ENCODE data around the gene SCFD2.

DNA sequence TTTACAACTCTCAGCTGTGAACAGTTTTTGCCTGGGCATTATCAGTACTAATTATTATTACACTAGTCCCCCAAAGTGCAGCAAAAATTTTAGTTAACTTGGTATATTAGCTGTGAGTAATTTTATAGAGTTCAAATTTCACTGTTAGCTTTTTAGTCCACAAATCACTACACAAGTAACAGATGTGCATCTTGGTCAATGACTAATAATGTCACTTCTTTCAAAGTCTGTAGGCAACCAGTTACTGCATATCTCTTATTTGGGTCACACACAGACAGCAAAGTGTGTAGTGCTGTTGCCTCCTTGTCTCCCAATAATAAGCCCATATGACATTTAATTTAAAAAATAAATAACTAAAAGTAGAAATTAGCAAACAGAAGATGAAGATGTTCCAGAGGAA lies 159.9 kb downstream of the SCFD2 start:
- TF ChIP-seq CTCF (IDR thresholded peaks at IDR 0.05; ENCODE audit: borderline replicate concordance, extremely low read depth, low read length, poor library complexity, severe bottlenecking) (no peak), EZH2 (IDR thresholded peaks at IDR 0.05; ENCODE audit: borderline replicate concordance, low read depth, low read length, severe bottlenecking) (no peak)

Data from DND-41 (cell line).